Caki2 (cell line): ENCODE measurements around the gene A2M. TPM values are rescaled to one million over a fixed set of nuclear protein-coding genes. Genes with fewer than 3 reads are reported as not detected.

Experiments
- DNase-seq: peaks from one replicate; pipeline ENCODE4 v3.0.0-alpha.2; 2015; ENCODE audit warnings: low read depth
- in situ Hi-C: cut with HindIII; loops from 2 replicates; pipeline ENCODE4 v1.10.0; 2016; ENCODE audit warnings: low sequenced_read_pairs, low pct_unique_long_range_greater_than_20kb, mixed read lengths
- total RNA-seq: library from RNA; depleted of rRNA; stranded (reverse); fragments of >200 nt; shearing (Covaris generic); gene quantifications from 2 replicates; pipeline ENCODE4 v1.2.3, GENCODE V29; 2014; ENCODE audit warnings: low replicate concordance

A2M gene
- total RNA-seq, 1 experiment from 2014 or later: not detected

DNA sequence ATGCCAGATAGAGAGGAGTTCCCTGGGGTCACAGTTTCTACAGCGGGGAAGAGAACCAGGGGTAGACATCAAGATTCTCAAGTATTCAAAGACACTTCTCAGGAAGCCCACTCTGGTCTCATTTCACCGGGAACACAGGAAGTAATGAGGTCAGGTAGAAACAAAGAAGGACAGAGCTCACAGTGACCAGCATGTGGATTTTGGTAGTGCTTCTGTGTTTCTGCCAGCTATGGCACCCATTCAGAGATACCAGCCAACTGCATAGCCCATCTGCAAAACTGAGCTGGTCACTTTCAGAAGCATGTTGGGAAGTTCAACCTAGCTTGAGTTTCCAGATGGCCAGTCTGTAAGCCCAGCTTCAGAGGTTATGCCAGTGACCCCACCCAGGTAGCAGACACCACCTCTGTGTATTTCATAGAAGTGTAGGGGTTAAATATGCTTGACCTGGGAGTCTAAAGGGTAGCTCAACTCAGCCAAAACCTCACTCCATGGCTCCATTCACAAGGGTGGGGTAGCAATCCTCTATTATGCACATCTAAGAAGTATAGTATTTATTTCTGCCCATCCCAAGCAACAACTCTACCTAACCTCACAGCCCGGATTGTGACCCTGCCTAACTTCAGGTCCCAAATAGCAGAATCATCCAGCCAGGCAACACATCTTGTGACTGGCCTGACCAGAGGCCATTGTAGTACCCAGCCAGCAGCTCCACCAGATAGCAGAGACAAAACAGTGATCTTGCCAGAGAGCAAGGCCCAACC, 33.9 kb downstream of the A2M start:
- in situ Hi-C loops: no loop called here
- no peak for DNase-seq

GRCh38 chr12:9079883-9080675, 35.6 kb downstream of the A2M start:
- in situ Hi-C loops: no loop called here
- DNase-seq: no peak

DNA sequence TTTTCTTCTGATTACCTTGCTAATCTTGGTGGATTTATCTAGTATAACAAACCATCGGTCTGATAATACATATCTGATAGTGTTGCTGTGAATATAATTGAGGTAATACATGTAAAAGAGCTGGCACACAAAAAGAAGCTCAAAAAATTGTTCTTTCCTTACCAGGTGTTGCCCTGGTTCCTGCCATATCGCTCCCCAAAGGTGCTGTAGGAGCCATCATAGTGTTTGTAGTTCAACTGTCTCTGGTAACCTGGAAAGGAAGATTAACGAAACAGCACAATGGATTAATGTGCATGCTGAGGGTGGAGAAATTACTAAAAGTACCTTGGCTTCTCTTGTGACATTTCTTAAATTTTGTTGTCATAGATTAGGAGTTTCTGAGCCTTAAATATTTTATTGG, 36.6 kb downstream of the A2M start:
- in situ Hi-C loops: no loop called here
- DNase-seq: no peak

GRCh38 chr12:9077152-9078031, 38.3 kb downstream of the A2M start:
- DNase-seq: no peak
- in situ Hi-C loops: no loop called here

DNA sequence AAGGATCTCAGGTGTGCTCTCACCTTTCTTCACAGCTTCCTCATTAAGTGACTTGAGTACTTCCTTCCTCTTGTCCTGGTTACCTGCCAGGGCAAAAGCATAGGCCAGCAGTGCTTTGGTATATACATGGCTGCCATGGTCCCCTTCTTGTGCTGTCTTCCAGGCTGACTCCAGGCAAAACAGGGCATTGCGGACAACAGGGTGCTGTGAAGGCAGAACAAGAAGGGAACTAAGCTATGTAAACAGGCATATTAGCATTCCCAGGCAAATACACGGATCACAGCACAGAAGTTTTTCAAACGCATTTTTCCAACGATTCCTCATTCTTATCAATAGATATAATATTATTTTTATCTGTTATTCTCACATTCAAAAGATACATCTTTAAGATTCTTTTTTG, 39.0 kb downstream of the A2M start:
- in situ Hi-C loops: no loop called here
- no peak for DNase-seq

DNA sequence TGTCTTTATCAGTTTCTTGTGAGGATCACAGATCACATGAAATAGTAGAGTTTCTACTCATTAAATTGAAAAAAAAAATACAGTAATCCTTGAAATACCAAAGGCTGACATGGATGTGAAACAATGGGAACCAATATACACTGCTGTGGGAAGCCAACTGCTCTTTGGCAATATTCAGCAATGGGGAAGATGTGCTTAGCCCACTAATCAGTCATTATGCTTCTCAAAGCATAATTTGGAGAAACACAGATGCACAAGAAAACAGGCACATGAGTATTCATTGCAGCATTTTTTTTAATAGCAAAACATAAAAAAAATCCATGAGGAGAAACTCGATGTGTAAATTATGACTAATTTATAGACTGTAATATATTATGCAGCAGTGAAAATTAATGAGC, 40.6 kb downstream of the A2M start:
- DNase-seq: no peak
- in situ Hi-C loops: no loop called here

- in situ Hi-C loops: no loop called here
- no peak for DNase-seq
Measured at GRCh38 chr12:9074484-9075137, 41.1 kb downstream of the A2M start.

- no peak for DNase-seq
- in situ Hi-C loops: no loop called here
Measured at GRCh38 chr12:9073076-9073475, 42.6 kb downstream of the A2M start.

DNA sequence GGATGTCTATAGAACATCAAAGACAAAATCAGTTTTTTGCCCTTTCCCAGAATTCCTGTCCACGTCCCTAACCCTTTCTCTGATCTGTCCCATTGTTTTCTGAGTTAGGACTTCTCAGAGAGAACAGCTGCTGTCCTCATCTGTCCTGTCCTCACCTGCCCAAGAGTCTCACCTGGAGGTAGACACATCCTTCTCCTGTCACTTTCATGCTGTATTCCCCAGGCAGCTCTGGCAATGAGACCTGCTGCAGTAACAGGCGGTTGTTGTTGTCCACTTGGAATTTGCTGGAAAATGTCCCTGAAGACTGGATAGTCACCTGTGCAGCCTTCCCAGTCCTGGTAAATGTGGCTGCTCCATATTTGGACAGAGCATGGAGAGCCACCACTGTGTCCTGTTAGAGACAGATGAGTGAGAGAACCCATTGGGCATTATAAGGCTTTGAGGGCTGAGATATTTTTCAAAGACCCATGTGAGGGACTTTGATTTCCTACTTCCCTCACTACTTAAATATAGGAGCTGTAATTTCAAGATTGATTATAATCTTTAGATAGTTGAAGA, 43.2 kb downstream of the A2M start:
- in situ Hi-C loops: no loop called here
- DNase-seq: no peak

DNA sequence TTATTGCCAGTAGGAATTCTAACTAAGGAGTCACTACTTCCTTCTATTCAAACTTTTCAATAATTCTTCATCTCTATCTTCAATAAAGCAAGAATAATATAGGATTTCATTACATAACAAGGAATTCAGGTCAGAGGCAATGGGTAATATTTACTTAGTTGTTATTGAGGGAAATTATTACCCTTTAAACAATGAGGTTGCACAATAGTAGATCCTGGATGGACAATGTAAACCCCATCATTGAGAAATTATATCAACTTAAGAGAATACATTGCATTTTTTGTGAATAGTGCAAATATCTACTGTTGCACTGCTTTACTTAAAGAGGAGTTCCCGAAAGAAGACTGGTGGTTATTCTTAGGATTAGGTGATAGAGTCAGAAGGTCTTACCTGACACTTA, 43.8 kb downstream of the A2M start:
- no peak for DNase-seq
- in situ Hi-C loops: no loop called here

DNA sequence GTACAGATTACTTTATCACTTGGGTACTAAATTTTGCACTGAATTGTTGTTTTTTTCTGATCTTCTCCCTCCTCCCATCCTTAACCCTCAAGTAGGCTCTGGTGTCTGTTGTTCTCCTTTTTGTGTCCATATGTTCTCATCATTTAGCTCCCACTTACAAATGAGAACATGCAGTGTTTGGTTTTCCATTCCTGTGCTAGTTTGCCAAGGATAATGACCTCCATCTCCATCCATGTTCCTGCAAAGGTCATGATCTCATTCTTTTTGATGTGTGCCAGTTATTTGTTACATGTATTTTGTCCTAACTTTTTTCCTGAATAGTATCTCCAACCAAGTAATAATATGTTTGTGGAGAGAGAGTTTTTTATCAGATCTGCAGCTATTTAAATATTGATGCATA, 44.2 kb downstream of the A2M start:
- in situ Hi-C loops: no loop called here
- no peak for DNase-seq

GRCh38 chr12:9070351-9070750, 45.4 kb downstream of the A2M start:
- DNase-seq: no peak
- in situ Hi-C loops: no loop called here

DNA sequence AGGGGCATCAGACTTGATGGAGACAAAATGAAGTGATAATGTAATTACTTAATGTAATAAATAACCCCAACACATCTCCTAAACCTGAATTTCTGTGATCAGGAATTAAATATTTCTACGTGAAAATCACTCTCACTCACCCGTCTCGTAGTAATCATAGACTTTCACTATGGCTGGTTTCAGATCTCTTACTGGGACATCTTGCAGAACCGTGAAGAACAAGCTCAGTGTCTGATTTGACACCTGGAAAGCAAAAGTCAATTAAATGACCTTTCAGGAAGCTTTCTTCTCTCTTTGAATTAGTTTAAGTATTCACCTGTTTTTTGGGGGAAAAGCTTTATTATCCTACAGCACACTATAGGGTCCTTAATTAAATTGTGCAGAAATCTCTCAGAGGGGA, 47.1 kb downstream of the A2M start:
- no peak for DNase-seq
- in situ Hi-C loops: no loop called here

DNA sequence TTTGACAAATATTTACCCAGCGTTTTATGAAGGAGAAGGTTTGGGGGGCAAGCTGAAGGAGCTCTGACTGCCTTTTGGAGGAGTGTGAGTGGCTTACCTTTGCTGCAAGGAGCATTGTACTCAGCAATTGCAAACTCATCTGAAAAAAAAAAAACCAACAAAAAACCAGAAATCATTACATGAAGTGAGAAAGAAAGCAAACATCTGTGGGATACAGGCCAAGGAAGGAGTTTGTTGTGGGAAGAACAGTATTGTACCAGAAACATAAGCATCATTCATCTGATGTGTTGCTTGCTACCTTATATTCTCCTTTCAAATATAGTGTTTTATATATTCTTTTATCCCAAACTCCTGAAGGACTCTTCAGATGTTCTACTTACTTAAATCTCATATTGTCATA, 47.6 kb downstream of the A2M start:
- in situ Hi-C loops: no loop called here
- DNase-seq: no peak

DNA sequence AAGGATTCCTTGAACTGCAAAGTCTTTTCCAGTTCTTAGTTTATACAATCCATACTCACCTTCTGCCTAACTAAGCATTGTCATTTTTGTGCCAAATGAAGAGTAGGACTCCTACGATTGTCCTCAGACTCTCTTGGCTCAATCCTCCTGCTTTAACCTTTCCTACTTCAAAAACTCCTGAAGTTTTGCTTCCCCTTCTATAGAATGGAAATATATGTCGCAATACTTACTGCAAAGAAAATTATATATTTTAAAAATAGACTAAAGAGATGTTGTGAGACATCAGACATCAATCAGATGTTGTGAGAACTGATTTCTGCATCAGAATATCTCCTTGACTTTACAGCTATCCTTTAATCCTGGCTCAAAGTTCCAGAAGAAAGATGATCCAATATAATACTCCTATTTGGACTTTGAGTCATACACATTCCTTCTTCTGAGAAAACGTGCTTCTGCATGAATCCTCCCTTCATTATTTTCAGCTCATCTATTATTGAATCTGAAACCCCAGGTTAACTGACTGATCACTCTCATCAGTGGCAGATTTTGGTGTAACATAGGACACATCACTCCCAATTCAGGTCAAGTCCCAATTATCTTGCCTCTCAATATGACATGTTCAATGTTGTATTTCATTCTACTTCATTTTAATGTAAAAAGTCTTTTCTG, 48.8 kb downstream of the A2M start:
- in situ Hi-C loops: no loop called here
- no peak for DNase-seq

DNA sequence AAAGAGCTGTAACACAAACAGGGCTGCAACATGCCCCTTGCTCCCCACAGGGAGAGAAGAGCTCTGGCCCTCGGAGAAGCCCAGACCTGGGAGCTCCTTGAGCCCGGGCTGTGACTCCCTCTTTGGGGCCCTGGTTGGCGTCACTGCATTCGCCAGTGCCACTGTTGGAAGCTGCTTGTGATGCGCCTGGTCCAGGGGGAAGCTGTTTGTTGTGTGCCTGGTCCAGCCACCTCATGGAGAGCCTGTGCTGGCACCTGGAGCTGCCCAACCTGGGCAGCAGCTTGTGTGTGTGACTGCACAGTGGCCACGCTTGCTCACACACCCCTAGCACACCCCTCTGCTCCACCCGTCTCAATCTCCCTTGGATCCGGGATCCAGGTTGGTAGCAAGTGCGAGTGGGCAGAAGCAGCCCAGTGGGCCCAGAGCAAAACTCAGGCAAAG, 49.5 kb downstream of the A2M start:
- in situ Hi-C loops: no loop called here
- no peak for DNase-seq

DNA sequence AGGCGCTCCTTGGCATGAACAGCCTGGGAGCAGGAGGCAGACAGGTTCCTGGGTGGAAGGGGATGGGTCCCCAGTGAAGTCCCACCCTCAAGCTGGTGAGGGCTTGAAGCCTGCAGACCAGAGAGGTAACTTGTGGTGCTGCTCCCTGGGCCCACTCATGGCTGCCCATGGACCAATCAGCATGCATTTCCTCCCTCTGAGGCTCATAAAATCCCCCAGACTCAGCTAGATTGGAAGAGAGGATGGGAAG, 50.2 kb downstream of the A2M start:
- in situ Hi-C loops: no loop called here
- DNase-seq: no peak
